Measurements from ENCODE around the gene ABO. TPM values are rescaled to one million over a fixed set of nuclear protein-coding genes. Genes with fewer than 3 reads are reported as not detected.
A peak's percentile ranks its signal among the peaks of the same experiment; 100 is the strongest.

The ABO gene
- 100 to 1,000 TPM in 2 of 3 donors, 10 to 100 TPM in 1; 25.6 to 114 (median 102) TPM for total RNA-seq
- long read RNA-seq, donor 1, partial matches to known transcripts, result 0 of 8 reads
- long read RNA-seq, donor 1, other reads (novel, unspliced or antisense), result 8 of 8 reads
- long read RNA-seq, donor 2, full-length matches to known transcripts, result 16 of 32 reads
- long read RNA-seq, donor 2, partial matches to known transcripts, result 4 of 32 reads
- long read RNA-seq, donor 2, other reads (novel, unspliced or antisense), result 12 of 32 reads

DNA sequence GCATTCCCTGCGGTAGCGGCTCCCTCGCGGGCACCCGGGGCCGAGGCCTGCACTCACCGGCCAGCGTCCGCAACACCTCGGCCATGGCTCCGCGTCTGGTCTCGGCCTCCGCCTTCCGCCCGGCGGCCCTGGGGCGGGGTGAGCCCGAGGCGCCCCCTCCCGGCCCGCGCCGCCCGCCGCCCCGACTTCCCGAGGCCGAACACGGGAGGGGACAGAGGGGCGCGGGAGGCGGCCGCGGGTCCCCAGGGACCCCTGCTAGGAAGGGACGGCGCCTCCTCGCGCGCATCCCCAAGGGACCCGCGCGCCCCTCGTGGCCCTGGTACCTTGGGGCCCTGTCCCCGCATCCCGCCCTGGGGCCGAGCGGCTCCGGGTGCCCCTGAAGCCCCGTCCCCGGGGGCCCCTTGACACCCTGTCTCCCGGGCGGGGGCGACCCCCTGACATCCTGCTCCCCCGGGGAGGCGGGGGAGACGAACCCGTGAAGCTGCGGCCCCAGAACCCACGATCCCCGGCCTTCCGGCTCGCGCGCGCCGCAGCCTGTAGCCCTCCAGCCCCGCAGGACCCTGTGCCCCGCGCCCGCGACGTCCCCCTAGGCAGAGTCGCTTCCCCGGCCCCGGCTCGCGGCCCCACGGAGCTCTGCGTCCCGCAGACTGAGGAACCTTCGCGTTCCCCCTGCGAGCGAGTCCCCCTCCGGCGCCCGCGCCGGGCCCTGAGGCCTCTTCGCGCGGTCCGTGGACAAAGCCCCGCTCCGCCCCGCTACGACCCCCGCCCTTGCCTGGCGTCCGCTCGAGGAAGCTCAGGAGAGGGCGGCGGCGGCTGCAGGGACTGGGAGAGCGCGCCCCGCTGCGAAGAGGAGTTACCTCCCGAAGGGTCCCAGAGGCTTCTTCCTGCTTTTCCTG is at the start of gene ABO:
TSS of gene ABO (minus strand) at position 97 of the 896 bp plus-strand sequence.
- H3K9me3 ChIP-seq, result no peaks in the 10 kb centered on the region
- ATAC-seq (peak; percentile 80), DNase-seq (peak in 2 of 3 donors; percentile 71 to 80)
- peaks cover 20% of the 10 kb centered on the region for H3K4me1 ChIP-seq (ENCODE audit: low read depth)
- TF ChIP-seq, protein P1, sequence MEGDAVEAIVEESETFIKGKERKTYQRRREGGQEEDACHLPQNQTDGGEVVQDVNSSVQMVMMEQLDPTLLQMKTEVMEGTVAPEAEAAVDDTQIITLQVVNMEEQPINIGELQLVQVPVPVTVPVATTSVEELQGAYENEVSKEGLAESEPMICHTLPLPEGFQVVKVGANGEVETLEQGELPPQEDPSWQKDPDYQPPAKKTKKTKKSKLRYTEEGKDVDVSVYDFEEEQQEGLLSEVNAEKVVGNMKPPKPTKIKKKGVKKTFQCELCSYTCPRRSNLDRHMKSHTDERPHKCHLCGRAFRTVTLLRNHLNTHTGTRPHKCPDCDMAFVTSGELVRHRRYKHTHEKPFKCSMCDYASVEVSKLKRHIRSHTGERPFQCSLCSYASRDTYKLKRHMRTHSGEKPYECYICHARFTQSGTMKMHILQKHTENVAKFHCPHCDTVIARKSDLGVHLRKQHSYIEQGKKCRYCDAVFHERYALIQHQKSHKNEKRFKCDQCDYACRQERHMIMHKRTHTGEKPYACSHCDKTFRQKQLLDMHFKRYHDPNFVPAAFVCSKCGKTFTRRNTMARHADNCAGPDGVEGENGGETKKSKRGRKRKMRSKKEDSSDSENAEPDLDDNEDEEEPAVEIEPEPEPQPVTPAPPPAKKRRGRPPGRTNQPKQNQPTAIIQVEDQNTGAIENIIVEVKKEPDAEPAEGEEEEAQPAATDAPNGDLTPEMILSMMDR (IDR thresholded peaks at IDR 0.05), result peak; percentile 38
- intact Hi-C loops (cut with DNase I, micrococcal nuclease), result no loop called here
- H3K4me3 ChIP-seq, result peak within 1 kb of the TSS; percentile 77
- no peaks in the 10 kb centered on the region for H3K36me3 ChIP-seq (ENCODE audit: low read depth)

DNA sequence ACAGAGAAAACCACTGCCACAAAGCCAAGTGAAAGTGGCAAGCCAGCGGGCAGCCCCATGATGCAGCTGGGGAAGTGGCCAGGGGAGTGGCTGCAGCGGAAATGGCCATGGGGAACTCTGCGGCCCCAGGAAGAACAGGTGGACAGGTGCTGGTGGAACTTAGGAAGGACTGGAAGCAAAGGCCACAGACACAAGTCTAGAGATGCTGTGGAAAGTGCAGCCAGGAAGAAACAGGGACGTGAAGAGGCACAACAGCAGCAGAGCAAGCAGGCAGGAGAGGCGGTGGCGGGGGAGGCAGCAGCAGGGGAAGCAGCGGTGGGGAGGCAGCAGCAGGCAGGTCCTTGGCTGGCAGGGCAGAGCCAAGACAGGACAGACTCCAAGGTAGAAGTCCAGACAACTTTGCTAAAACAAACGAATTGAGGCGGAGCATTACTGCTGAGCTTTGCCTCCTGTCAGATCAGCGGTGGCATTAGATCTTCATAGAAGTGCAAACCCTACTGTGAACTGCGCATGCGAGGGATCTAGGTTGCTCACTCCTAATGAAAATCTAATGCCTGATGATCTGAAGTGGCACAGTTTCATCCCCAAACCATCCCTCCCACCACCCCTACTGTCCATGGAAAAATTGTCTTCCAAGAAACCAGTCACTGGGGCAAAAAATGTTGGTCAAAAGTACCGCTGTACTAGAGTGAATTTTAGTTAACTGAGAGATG is 49.1 kb upstream of the ABO start:
- intact Hi-C loops (cut with DNase I, micrococcal nuclease), result loop anchor here in 1 of 2 donors (10.0 kb wide), 1 partner anchor 139 kb away; no protein-coding TSS in a partner anchor
- no peaks in the 10 kb centered on the region for H3K9me3 ChIP-seq
- H3K4me3 ChIP-seq, result no peak overlapping the region
- DNase-seq (no peak), ATAC-seq (no peak)
- TF ChIP-seq, protein P1 (IDR thresholded peaks at IDR 0.05), result no peak
- no peaks in the 10 kb centered on the region for H3K4me1 ChIP-seq (ENCODE audit: low read depth)
- no peaks in the 10 kb centered on the region for H3K36me3 ChIP-seq (ENCODE audit: low read depth)

DNA sequence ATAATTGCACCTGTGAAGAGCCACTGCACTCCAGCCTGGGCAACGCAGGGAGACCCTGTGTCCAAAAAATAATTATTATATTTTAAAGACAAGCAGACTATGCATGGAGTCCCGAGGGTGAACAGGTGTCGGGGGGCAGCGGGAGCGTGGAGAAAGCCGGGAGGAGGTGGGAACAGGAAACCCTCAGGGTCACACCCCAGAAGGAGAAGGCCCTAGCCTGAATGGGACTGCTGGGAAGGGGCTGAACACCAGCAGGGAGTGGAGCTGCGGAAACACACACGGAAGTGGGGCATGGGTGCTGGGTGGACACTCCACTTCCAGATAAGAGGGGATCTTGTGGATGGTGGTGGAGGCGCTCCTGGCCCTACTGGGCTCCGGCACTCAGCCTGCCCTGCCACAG is 48.2 kb upstream of the ABO start:
- no peaks in the 10 kb centered on the region for H3K4me1 ChIP-seq (ENCODE audit: low read depth)
- no peaks in the 10 kb centered on the region for H3K9me3 ChIP-seq
- H3K36me3 ChIP-seq (ENCODE audit: low read depth), result no peaks in the 10 kb centered on the region
- ATAC-seq, result no peak
- intact Hi-C loops (cut with DNase I, micrococcal nuclease), result loop anchor here in 1 of 2 donors (10.0 kb wide), 1 partner anchor 138 kb away; no protein-coding TSS in a partner anchor
- no peak overlapping the region for H3K4me3 ChIP-seq
- TF ChIP-seq, protein P1 (IDR thresholded peaks at IDR 0.05), result no peak
- no peak for DNase-seq

DNA sequence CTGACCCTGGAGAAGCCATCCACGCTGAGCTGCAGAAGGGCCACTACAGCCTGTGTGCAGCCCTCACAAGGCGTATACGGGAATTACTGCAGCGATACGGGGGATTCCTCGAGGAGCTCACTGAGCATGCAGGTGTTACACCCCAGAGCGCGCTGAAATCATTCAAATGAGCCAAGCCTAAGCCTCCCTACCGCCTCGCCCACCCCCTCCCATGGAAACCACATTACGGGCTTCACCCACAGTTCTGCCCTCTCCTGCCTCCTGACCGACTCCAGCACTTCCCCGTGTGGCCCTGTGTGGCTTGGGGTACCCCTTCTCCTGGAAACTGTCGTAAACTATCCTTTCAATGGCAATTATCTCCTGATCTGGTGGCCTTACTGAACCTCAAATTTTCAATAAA is 47.7 kb upstream of the ABO start:
- Histone ChIP-seq H3K9me3 (no peaks in the 10 kb centered on the region), H3K4me1 (ENCODE audit: low read depth) (no peaks in the 10 kb centered on the region), H3K36me3 (ENCODE audit: low read depth) (no peaks in the 10 kb centered on the region), H3K4me3 (no peak overlapping the region)
- intact Hi-C loops (cut with DNase I, micrococcal nuclease), result loop anchor here in 1 of 2 donors (10.0 kb wide), 1 partner anchor 138 kb away; no protein-coding TSS in a partner anchor
- no peak for ATAC-seq
- TF ChIP-seq, protein P1 (IDR thresholded peaks at IDR 0.05), result no peak
- no peak for DNase-seq

DNA sequence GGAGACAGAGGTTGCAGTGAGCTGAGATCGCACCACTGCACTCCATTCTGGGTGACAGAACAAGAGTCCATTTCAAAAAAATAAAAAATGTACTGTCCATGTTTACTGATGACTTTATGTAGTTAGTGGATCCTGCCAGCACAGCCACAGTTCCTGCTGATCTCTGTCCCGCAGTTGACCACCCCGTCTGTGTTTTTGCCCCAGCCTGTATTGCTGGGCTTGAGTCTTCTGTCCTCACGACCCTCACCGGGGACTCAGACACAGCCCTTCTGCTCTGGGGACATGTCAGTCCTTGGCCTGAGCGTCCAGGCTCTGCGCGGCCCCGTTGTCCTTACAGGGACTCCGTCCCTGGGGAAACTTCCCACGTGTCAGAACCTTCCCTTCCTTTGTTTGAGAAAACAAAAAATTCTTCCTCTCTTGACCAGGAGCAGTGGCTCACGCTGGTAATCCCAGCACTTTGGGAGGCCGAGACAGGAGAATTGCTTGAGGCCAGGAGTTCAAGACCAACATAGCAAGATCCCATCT is 46.5 kb upstream of the ABO start:
- H3K4me1 ChIP-seq (ENCODE audit: low read depth), result no peaks in the 10 kb centered on the region
- H3K36me3 ChIP-seq (ENCODE audit: low read depth), result no peaks in the 10 kb centered on the region
- intact Hi-C loops (cut with DNase I, micrococcal nuclease), result loop anchor here in 1 of 2 donors (10.0 kb wide), 1 partner anchor 137 kb away; no protein-coding TSS in a partner anchor
- DNase-seq (no peak), ATAC-seq (no peak)
- no peak overlapping the region for H3K4me3 ChIP-seq
- no peaks in the 10 kb centered on the region for H3K9me3 ChIP-seq
- TF ChIP-seq, protein P1 (IDR thresholded peaks at IDR 0.05), result no peak

Data from mucosa of descending colon (tissue), 3 donors.